ENCODE results near the gene COL24A1. TPM values are rescaled to one million over a fixed set of nuclear protein-coding genes. Genes with fewer than 3 reads are reported as not detected.

COL24A1 gene
- total and polyA plus RNA-seq, 2 of the 13 experiments (the other 11 are each of a cell fraction or from before 2014, with no cell fraction given) = 0.04 to 0.13 TPM

DNA sequence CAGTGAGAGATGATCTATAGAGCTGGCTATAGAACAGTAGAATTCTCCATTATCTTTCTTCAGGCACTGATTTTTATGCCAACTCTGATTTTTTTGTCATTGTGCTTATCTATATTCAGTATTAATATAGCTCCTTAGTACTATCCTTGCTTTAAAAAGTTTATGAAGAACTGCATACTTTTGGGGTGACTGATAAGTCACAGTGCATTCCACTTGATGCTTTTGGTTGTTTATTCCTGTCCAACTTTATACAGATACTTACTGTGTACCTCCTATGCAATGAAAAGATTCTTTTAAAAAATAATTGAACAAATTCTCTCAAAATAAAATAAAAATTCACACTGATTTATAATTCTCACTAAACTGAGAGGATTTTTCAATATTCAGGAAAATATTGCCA is 71.6 kb downstream of the COL24A1 start:
- no TSS peak for BruUV-seq (replicated peaks)

More for the DNA sequence above, 71.6 kb downstream of the COL24A1 start:
- Histone ChIP-seq H3K9ac (ENCODE audit: insufficient read depth, low read depth, low read length) (no peak overlapping the region), H3K4me3 (replicated peaks in 1 of 3; ENCODE audit: insufficient read depth in 1 of 3, low read depth in 2 of 3, low read length in 3 of 3) (no peak overlapping the region), H3K79me2 (ENCODE audit: insufficient read depth, low read length) (no peaks in the 10 kb centered on the region), H3K27me3 (ENCODE audit: control insufficient read depth in 1 of 2, insufficient read depth in 2 of 2, low read length in 2 of 2) (no peaks in the 10 kb centered on the region; a peak in 1 of 5 replicates), H3K36me3 (replicated peaks in 1 of 2; ENCODE audit: control insufficient read depth in 1 of 2, insufficient read depth in 2 of 2, low read length in 2 of 2) (no peaks in the 10 kb centered on the region), H3K4me2 (ENCODE audit: low read depth, low read length) (no peak overlapping the region), H2AFZ (ENCODE audit: low read length) (no peak overlapping the region), H4K20me1 (ENCODE audit: insufficient read depth, low read length) (no peaks in the 10 kb centered on the region), H3K27ac (ENCODE audit: extremely low read length, insufficient read depth, low read length) (no peak overlapping the region), H3K9me3 (ENCODE audit: low read length) (no peaks in the 10 kb centered on the region), H3K4me1 (ENCODE audit: insufficient read depth, low read length) (no peaks in the 10 kb centered on the region)
- no peak for TF ChIP-seq ZNF101 (CRISPR knock-in tag; IDR thresholded peaks at IDR 0.05; ENCODE audit: borderline replicate concordance, low read depth)
- TF ChIP-seq, protein P1, sequence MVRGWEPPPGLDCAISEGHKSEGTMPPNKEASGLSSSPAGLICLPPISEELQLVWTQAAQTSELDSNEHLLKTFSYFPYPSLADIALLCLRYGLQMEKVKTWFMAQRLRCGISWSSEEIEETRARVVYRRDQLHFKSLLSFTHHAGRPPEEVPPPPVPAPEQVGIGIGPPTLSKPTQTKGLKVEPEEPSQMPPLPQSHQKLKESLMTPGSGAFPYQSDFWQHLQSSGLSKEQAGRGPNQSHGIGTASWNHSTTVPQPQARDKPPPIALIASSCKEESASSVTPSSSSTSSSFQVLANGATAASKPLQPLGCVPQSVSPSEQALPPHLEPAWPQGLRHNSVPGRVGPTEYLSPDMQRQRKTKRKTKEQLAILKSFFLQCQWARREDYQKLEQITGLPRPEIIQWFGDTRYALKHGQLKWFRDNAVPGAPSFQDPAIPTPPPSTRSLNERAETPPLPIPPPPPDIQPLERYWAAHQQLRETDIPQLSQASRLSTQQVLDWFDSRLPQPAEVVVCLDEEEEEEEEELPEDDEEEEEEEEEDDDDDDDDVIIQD (CRISPR knock-in tag; IDR thresholded peaks at IDR 0.05; ENCODE audit: low read depth) = no peak
- TF ChIP-seq, protein P2, sequence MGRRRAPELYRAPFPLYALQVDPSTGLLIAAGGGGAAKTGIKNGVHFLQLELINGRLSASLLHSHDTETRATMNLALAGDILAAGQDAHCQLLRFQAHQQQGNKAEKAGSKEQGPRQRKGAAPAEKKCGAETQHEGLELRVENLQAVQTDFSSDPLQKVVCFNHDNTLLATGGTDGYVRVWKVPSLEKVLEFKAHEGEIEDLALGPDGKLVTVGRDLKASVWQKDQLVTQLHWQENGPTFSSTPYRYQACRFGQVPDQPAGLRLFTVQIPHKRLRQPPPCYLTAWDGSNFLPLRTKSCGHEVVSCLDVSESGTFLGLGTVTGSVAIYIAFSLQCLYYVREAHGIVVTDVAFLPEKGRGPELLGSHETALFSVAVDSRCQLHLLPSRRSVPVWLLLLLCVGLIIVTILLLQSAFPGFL (CRISPR knock-in tag; IDR thresholded peaks at IDR 0.05) = no peak
- no peak for TF ChIP-seq TEAD2 (CRISPR knock-in tag; IDR thresholded peaks at IDR 0.05)
- TF ChIP-seq ZNF20 (CRISPR knock-in tag; IDR thresholded peaks at IDR 0.05) = no peak
- TF ChIP-seq ZSCAN22 (CRISPR knock-in tag; IDR thresholded peaks at IDR 0.05) = no peak
- TF ChIP-seq CBX2 (IDR thresholded peaks at IDR 0.05; ENCODE audit: low read depth, low read length) = no peak
- TF ChIP-seq CBX2 (CRISPR knock-in tag; IDR thresholded peaks at IDR 0.05; ENCODE audit: low read depth) = no peak
- no peak for TF ChIP-seq ISL2 (CRISPR knock-in tag; IDR thresholded peaks at IDR 0.05)
- TF ChIP-seq, protein P3, sequence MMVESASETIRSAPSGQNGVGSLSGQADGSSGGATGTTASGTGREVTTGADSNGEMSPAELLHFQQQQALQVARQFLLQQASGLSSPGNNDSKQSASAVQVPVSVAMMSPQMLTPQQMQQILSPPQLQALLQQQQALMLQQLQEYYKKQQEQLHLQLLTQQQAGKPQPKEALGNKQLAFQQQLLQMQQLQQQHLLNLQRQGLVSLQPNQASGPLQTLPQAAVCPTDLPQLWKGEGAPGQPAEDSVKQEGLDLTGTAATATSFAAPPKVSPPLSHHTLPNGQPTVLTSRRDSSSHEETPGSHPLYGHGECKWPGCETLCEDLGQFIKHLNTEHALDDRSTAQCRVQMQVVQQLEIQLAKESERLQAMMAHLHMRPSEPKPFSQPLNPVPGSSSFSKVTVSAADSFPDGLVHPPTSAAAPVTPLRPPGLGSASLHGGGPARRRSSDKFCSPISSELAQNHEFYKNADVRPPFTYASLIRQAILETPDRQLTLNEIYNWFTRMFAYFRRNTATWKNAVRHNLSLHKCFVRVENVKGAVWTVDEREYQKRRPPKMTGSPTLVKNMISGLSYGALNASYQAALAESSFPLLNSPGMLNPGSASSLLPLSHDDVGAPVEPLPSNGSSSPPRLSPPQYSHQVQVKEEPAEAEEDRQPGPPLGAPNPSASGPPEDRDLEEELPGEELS (CRISPR knock-in tag; IDR thresholded peaks at IDR 0.05) = no peak
- no peak for TF ChIP-seq ZFP82 (CRISPR knock-in tag; IDR thresholded peaks at IDR 0.05; ENCODE audit: borderline replicate concordance)
- no peak for TF ChIP-seq HNRNPK (IDR thresholded peaks at IDR 0.05; ENCODE audit: low read depth, low read length, poor library complexity, severe bottlenecking)
- TF ChIP-seq ASH2L (IDR thresholded peaks at IDR 0.05; ENCODE audit: insufficient read length, low read depth, low read length) = no peak
- TF ChIP-seq ZNF24 (IDR thresholded peaks at IDR 0.05) = no peak
- TF ChIP-seq FOXP1 (IDR thresholded peaks at IDR 0.05) = no peak
- TF ChIP-seq FOXP1 (CRISPR knock-in tag; IDR thresholded peaks at IDR 0.05) = no peak
- intact Hi-C loops (cut with micrococcal nuclease; ENCODE audit: unreplicated experiment) (no loop called here), in situ Hi-C loops (cut with HindIII; ENCODE audit: extremely low pct_ligation_motif_present, low pct_unique_long_range_greater_than_20kb) (no loop called here)
- ChIA-PET POLR2A (no interaction called here), CTCF (ENCODE audit: low intra/inter-chr PET ratio, low total read pairs) (no interaction called here)
- FAIRE-seq = no peak
- no peak for ATAC-seq
- no peak for DNase-seq (ENCODE audit: low spot score)
